Measurements from ENCODE around the gene NUP210.

Gene NUP210

DNA sequence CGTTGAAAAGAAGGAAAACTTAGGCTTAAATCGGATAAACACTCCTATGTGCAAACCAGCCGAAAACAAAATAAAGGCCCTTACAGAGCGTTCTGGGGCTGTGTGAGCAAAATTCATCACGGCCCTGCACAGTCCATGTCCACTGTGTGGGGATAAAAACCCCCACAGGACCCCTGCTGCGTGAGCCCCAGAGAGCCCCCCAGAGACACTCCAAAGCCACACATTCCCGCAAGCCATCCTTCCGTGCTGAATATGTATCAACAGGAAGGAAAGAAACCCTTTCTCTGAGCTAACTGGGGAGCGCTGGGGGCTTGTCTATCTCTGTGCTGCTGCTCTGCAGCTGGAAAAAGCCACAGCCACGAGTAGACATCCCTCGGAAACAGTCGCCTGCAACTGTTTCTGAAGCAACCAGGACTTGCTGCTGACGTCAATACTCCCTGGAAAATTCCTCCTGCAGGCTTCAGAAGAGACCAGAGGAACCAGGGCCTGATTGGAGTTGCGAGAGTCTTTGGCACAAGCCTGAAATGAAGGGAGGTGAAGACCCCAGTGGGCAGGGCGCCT is 72.7 kb downstream of the NUP210 start:
- H3K9ac ChIP-seq (ENCODE audit: low read length), result no peak overlapping the region

DNA sequence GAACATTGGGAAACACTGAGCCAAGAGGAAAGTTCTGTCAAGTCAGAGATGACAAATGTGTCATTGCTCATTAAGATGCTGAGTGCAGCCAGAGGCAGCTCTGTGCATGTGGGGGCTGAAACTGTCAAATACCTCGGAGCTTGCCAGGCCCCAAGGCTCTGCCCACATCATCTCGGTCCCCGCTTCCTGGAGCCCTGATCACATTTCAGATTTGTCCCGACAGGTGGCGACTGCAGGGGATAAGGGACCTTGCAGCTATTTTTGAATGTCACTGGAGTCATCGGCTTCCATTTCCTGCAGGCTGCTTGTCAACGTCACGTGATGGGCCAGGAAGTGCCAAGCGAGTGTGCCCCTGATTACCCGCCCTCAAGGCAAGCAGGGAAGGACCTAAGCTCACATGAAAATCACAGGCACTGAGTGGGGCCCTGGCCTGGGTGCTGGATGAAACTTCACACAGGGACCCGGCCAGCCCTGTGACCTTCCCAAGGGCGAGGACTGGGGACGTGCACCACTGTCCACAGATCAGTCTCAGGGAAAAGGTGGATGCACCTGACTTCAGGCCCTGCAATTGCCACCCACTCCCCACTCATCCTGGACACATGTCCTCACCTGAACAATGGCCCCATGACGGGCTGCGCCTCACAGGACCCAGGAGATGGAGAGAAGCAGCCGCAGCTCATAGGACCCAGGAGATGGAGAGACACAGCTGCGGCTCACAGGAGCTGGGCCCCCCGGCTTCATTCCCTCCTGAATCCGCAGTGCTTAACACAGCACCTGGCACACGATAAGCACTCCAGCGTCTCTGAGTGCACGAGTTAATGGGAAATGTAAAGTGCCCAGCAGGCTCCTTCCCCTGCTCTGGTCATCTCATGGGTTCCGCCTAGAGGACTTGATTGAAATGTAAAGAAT is 73.4 kb downstream of the NUP210 start:
- Histone ChIP-seq H3K27me3 (ENCODE audit: control insufficient read depth, insufficient read depth, low read length) (no peaks in the 10 kb centered on the region), H3K9me3 (ENCODE audit: control insufficient read depth, low read length) (no peaks in the 10 kb centered on the region), H3K9ac (ENCODE audit: low read length) (no peak overlapping the region), H3K36me3 (ENCODE audit: control insufficient read depth, insufficient read depth, low read length) (no peaks in the 10 kb centered on the region), H3K4me1 (ENCODE audit: control insufficient read depth, insufficient read depth, low read length) (no peaks in the 10 kb centered on the region), H3K4me3 (ENCODE audit: low read length) (no peak overlapping the region)

More for the DNA sequence above, 72.7 kb downstream of the NUP210 start:
- Histone ChIP-seq H3K27me3 (ENCODE audit: control insufficient read depth, insufficient read depth, low read length) (no peaks in the 10 kb centered on the region), H3K4me1 (ENCODE audit: control insufficient read depth, insufficient read depth, low read length) (no peaks in the 10 kb centered on the region), H3K4me3 (ENCODE audit: low read length) (no peak overlapping the region), H3K36me3 (ENCODE audit: control insufficient read depth, insufficient read depth, low read length) (no peaks in the 10 kb centered on the region), H3K9me3 (ENCODE audit: control insufficient read depth, low read length) (no peaks in the 10 kb centered on the region)

DNA sequence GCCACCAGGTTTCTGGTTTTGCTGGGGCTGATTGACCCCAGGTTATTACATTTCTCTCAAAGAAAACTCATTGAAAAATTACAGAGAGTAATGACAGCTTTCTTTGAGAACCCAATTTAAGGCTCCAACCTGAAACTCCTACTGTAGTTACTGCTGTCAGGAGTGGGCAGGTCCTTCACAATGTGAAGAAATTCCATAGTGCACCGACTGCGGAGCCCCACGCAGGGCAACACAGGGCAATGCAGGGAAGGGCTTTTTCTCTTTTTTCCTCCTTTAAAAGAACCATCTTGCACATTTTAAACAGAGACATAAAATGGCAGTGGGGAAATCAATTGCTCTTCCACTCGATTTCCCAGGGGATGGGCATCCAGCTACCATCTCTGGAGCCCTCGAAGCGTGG is 74.3 kb downstream of the NUP210 start:
- Histone ChIP-seq H3K4me3 (ENCODE audit: low read length) (no peak overlapping the region), H3K36me3 (ENCODE audit: control insufficient read depth, insufficient read depth, low read length) (no peaks in the 10 kb centered on the region), H3K9ac (ENCODE audit: low read length) (no peak overlapping the region), H3K9me3 (ENCODE audit: control insufficient read depth, low read length) (no peaks in the 10 kb centered on the region), H3K4me1 (ENCODE audit: control insufficient read depth, insufficient read depth, low read length) (no peaks in the 10 kb centered on the region), H3K27me3 (ENCODE audit: control insufficient read depth, insufficient read depth, low read length) (no peaks in the 10 kb centered on the region)

DNA sequence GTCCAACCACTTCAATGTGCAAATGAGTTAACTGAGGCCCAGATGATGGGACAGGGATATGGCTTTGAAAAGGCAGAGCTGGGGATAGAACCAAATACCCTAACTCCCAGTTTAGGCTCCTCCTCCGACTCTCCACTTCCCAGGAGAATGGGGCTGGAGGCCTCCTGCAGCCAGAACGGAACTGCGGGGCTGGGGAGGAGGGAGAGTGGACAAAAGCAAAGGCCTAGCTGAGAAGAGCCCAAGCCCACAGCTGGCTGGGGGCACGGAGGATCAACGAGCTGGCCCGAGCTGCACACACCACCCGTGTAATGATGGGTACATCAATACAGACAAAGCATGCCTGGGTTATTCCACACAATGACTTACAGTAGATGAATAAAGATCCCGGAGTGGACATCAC is 74.8 kb downstream of the NUP210 start:
- Histone ChIP-seq H3K4me1 (ENCODE audit: control insufficient read depth, insufficient read depth, low read length) (no peaks in the 10 kb centered on the region), H3K4me3 (ENCODE audit: low read length) (no peak overlapping the region), H3K9ac (ENCODE audit: low read length) (no peak overlapping the region), H3K27me3 (ENCODE audit: control insufficient read depth, insufficient read depth, low read length) (no peaks in the 10 kb centered on the region), H3K36me3 (ENCODE audit: control insufficient read depth, insufficient read depth, low read length) (no peaks in the 10 kb centered on the region), H3K9me3 (ENCODE audit: control insufficient read depth, low read length) (no peaks in the 10 kb centered on the region)

DNA sequence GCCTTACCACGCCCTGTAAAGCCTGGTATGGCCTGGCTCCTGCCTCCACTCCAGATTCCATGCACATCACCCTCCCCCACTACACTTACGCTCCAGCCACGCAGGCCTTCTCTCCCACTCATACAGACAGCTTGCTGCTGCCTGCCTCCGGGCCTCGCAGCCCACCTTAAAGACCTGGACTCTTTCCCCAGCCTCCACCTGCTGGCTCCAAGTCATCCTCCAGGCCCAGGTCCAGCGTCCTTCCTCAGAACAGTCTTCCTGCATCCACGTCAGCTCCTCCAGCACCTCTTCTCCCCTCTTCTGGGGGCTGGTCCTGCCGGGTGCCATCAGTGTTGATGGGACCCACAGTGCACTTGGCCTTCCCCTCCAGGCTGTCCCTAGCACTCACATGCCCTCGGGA is 75.5 kb downstream of the NUP210 start:
- Histone ChIP-seq H3K36me3 (ENCODE audit: control insufficient read depth, insufficient read depth, low read length) (no peaks in the 10 kb centered on the region), H3K4me1 (ENCODE audit: control insufficient read depth, insufficient read depth, low read length) (no peaks in the 10 kb centered on the region), H3K4me3 (ENCODE audit: low read length) (no peak overlapping the region), H3K9ac (ENCODE audit: low read length) (no peak overlapping the region), H3K9me3 (ENCODE audit: control insufficient read depth, low read length) (no peaks in the 10 kb centered on the region), H3K27me3 (ENCODE audit: control insufficient read depth, insufficient read depth, low read length) (no peaks in the 10 kb centered on the region)

DNA sequence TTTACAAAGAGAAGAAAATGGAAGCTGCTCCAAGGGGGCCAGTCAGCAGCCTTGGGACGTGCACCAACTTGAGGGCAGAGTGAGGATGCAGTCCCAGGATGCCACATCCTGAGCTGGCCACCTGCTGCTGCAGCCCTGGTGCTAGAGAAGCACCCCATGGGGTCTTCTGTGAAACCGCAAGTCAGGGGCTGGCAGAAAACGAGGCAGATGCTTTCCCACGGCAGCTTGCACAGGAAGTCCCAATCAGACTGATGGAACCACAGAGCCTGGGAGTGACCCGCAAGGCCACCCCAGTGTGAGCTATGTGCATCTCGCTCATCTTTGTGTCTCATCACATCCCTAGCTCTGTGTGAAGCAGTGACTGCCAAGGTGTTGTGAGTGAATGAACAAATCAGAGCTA is 76.5 kb downstream of the NUP210 start:
- H3K9me3 ChIP-seq (ENCODE audit: control insufficient read depth, low read length), result no peaks in the 10 kb centered on the region

GRCh38 chr3:13341229-13341905 is 78.8 kb downstream of the NUP210 start:
- H3K9ac ChIP-seq (ENCODE audit: low read length), result no peak overlapping the region
- H3K36me3 ChIP-seq (ENCODE audit: control insufficient read depth, insufficient read depth, low read length), result no peaks in the 10 kb centered on the region
- no peaks in the 10 kb centered on the region for H3K27me3 ChIP-seq (ENCODE audit: control insufficient read depth, insufficient read depth, low read length)
- no peaks in the 10 kb centered on the region for H3K9me3 ChIP-seq (ENCODE audit: control insufficient read depth, low read length)
- no peaks in the 10 kb centered on the region for H3K4me1 ChIP-seq (ENCODE audit: control insufficient read depth, insufficient read depth, low read length)
- H3K4me3 ChIP-seq (ENCODE audit: low read length), result no peak overlapping the region

More for the DNA sequence above, 76.5 kb downstream of the NUP210 start:
- H3K9ac ChIP-seq (ENCODE audit: low read length), result no peak overlapping the region
- no peaks in the 10 kb centered on the region for H3K27me3 ChIP-seq (ENCODE audit: control insufficient read depth, insufficient read depth, low read length)
- no peaks in the 10 kb centered on the region for H3K4me1 ChIP-seq (ENCODE audit: control insufficient read depth, insufficient read depth, low read length)
- H3K4me3 ChIP-seq (ENCODE audit: low read length), result no peak overlapping the region
- H3K36me3 ChIP-seq (ENCODE audit: control insufficient read depth, insufficient read depth, low read length), result no peaks in the 10 kb centered on the region

GRCh38 chr3:13339833-13340232 is 80.3 kb downstream of the NUP210 start:
- H3K9ac ChIP-seq (ENCODE audit: low read length), result no peak overlapping the region
- no peaks in the 10 kb centered on the region for H3K9me3 ChIP-seq (ENCODE audit: control insufficient read depth, low read length)
- H3K4me3 ChIP-seq (ENCODE audit: low read length), result no peak overlapping the region
- no peaks in the 10 kb centered on the region for H3K36me3 ChIP-seq (ENCODE audit: control insufficient read depth, insufficient read depth, low read length)
- no peaks in the 10 kb centered on the region for H3K4me1 ChIP-seq (ENCODE audit: control insufficient read depth, insufficient read depth, low read length)
- H3K27me3 ChIP-seq (ENCODE audit: control insufficient read depth, insufficient read depth, low read length), result no peaks in the 10 kb centered on the region

GRCh38 chr3:13338996-13339395 is 81.1 kb downstream of the NUP210 start:
- H3K36me3 ChIP-seq (ENCODE audit: control insufficient read depth, insufficient read depth, low read length), result no peaks in the 10 kb centered on the region

GRCh38 chr3:13338231-13338630 is 81.9 kb downstream of the NUP210 start:
- Histone ChIP-seq H3K27me3 (ENCODE audit: control insufficient read depth, insufficient read depth, low read length) (no peaks in the 10 kb centered on the region), H3K36me3 (ENCODE audit: control insufficient read depth, insufficient read depth, low read length) (no peaks in the 10 kb centered on the region), H3K4me3 (ENCODE audit: low read length) (no peak overlapping the region), H3K9ac (ENCODE audit: low read length) (no peak overlapping the region), H3K9me3 (ENCODE audit: control insufficient read depth, low read length) (no peaks in the 10 kb centered on the region), H3K4me1 (ENCODE audit: control insufficient read depth, insufficient read depth, low read length) (no peaks in the 10 kb centered on the region)

More at GRCh38 chr3:13338996-13339395, 81.1 kb downstream of the NUP210 start:
- H3K9me3 ChIP-seq (ENCODE audit: control insufficient read depth, low read length), result no peaks in the 10 kb centered on the region
- H3K9ac ChIP-seq (ENCODE audit: low read length), result no peak overlapping the region
- H3K4me1 ChIP-seq (ENCODE audit: control insufficient read depth, insufficient read depth, low read length), result no peaks in the 10 kb centered on the region
- no peaks in the 10 kb centered on the region for H3K27me3 ChIP-seq (ENCODE audit: control insufficient read depth, insufficient read depth, low read length)
- H3K4me3 ChIP-seq (ENCODE audit: low read length), result no peak overlapping the region

DNA sequence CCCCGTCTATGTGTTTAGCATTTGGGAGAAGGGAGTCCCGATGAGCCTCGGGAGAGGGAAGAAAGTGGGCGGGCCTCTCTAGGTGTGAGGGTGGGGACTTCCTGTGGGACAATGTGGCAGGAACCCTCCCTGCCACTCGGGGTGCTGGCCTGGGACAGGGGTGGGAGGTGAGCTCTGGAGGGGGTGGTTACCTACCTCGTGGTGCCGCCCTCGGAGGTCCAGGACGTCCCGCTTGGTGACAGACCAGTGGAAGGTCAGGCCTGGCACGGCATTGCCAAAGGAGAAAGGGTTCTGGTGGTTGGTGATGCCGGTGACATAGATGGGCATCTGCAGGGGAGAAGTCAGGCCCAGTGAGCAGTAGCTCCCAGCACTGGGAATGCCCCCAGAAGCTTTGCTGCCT is 83.5 kb downstream of the NUP210 start:
- no peaks in the 10 kb centered on the region for H3K36me3 ChIP-seq (ENCODE audit: control insufficient read depth, insufficient read depth, low read length)
- no peak overlapping the region for H3K9ac ChIP-seq (ENCODE audit: low read length)
- no peaks in the 10 kb centered on the region for H3K9me3 ChIP-seq (ENCODE audit: control insufficient read depth, low read length)
- no peaks in the 10 kb centered on the region for H3K4me1 ChIP-seq (ENCODE audit: control insufficient read depth, insufficient read depth, low read length)
- no peak overlapping the region for H3K4me3 ChIP-seq (ENCODE audit: low read length)
- no peaks in the 10 kb centered on the region for H3K27me3 ChIP-seq (ENCODE audit: control insufficient read depth, insufficient read depth, low read length)

GRCh38 chr3:13335503-13335902 is 84.6 kb downstream of the NUP210 start:
- Histone ChIP-seq H3K4me3 (ENCODE audit: low read length) (no peak overlapping the region), H3K9me3 (ENCODE audit: control insufficient read depth, low read length) (no peaks in the 10 kb centered on the region), H3K27me3 (ENCODE audit: control insufficient read depth, insufficient read depth, low read length) (no peaks in the 10 kb centered on the region), H3K9ac (ENCODE audit: low read length) (no peak overlapping the region), H3K36me3 (ENCODE audit: control insufficient read depth, insufficient read depth, low read length) (no peaks in the 10 kb centered on the region), H3K4me1 (ENCODE audit: control insufficient read depth, insufficient read depth, low read length) (no peaks in the 10 kb centered on the region)
